MCF 10A (cell line): ENCODE measurements around the gene AR. TPM values are rescaled to one million over a fixed set of nuclear protein-coding genes. Genes with fewer than 3 reads are reported as not detected.

Experiments used
- BruUV-seq: library from RNA; stranded (reverse); fragments of 400-500 nt; replicated peaks from 2 replicates; lab custom pipeline; 2021; lab: Mats Ljungman, UMichigan
- CTCF ChIA-PET: fragments of 300-600 bp; sonication (Branson Sonifier 250); formaldehyde crosslinking; extraction: SDS; loops from one replicate; lab custom pipeline; 2021; ENCODE audit warnings: antibody characterized with exemption, inconsistent platforms; lab: Yijun Ruan, JAX
- POLR2A ChIA-PET: fragments of 300-600, 350-650 bp; sonication (Branson Sonifier 250); formaldehyde crosslinking; extraction: SDS; loops from one replicate; lab custom pipeline; 2020; ENCODE audit warnings: antibody characterized with exemption, inconsistent platforms; lab: Yijun Ruan, JAX
- DNase-seq: peaks from one replicate; pipeline ENCODE4 v3.0.0-alpha.2; 2018; ENCODE audit not compliant: unreplicated experiment
- H3K27ac Mint-ChIP-seq: one replicate; pipeline ENCODE4 v1.8.0; 2022; ENCODE audit warnings: mild to moderate bottlenecking, low read depth, mixed read lengths; ENCODE audit not compliant: unreplicated experiment
- H3K27me3 Mint-ChIP-seq: one replicate; pipeline ENCODE4 v1.8.0; 2022; ENCODE audit warnings: mixed read lengths; ENCODE audit not compliant: insufficient read depth, unreplicated experiment
- H3K36me3 Mint-ChIP-seq: one replicate; pipeline ENCODE4 v1.8.0; 2022; ENCODE audit warnings: mild to moderate bottlenecking, moderate library complexity, mixed read lengths; ENCODE audit not compliant: insufficient read depth, unreplicated experiment
- H3K4me1 Mint-ChIP-seq: one replicate; pipeline ENCODE4 v1.8.0; 2022; ENCODE audit warnings: mixed read lengths; ENCODE audit not compliant: insufficient read depth, unreplicated experiment
- H3K4me3 Mint-ChIP-seq: one replicate; pipeline ENCODE4 v1.8.0; 2022; ENCODE audit warnings: mild to moderate bottlenecking, moderate library complexity, mixed read lengths; ENCODE audit not compliant: unreplicated experiment
- H3K9me3 Mint-ChIP-seq: one replicate; pipeline ENCODE4 v1.8.0; 2022; ENCODE audit warnings: mixed read lengths; ENCODE audit not compliant: unreplicated experiment
- CTCF ChIP-seq: fragments of 200-600 bp; IDR thresholded peaks from one replicate; pipeline ENCODE4 v1.8.0; 2022; ENCODE audit warnings: antibody characterized with exemption, mild to moderate bottlenecking; ENCODE audit not compliant: unreplicated experiment
- intact Hi-C: fragments of 100-400 bp; cut with micrococcal nuclease; formaldehyde crosslinking; loops from 2 replicates; pipeline ENCODE4 v1.14.1; 2022
- total RNA-seq: library from RNA; stranded (reverse); gene quantifications from 2 replicates; pipeline ENCODE4 v1.2.3, GENCODE V29; 2022

Gene AR
- total RNA-seq, 1 experiment from 2014 or later: not detected

- no peaks in the 10 kb centered on the region for H3K4me1 Mint-ChIP-seq
- POLR2A ChIA-PET: no interaction called here
- CTCF ChIA-PET: interaction anchor here (0.6 kb wide), 1 partner anchor 78 kb away, joined by 3 read pairs; no protein-coding TSS in a partner anchor
- H3K36me3 Mint-ChIP-seq: peaks cover 7% of the 10 kb centered on the region
- BruUV-seq: no TSS peak
- intact Hi-C loops: no loop called here
- no peak for TF ChIP-seq CTCF
- H3K27ac Mint-ChIP-seq: no peak overlapping the region
- DNase-seq: no peak
- no peaks in the 10 kb centered on the region for H3K27me3 Mint-ChIP-seq
- H3K9me3 Mint-ChIP-seq: peaks cover 14% of the 10 kb centered on the region
- no peak overlapping the region for H3K4me3 Mint-ChIP-seq
These were observed 18.7 kb upstream of the AR start for GRCh38 chrX:67524950-67525691.

- peaks cover 15% of the 10 kb centered on the region for H3K9me3 Mint-ChIP-seq
- BruUV-seq: no TSS peak
- H3K4me3 Mint-ChIP-seq: no peak overlapping the region
- no peaks in the 10 kb centered on the region for H3K36me3 Mint-ChIP-seq
- no peak overlapping the region for H3K27ac Mint-ChIP-seq
- ChIA-PET POLR2A (no interaction called here), CTCF (no interaction called here)
- no peaks in the 10 kb centered on the region for H3K4me1 Mint-ChIP-seq
- no peak for TF ChIP-seq CTCF
- intact Hi-C loops: no loop called here
- no peaks in the 10 kb centered on the region for H3K27me3 Mint-ChIP-seq
- no peak for DNase-seq
These were observed 7.3 kb upstream of the AR start for GRCh38 chrX:67536564-67536963.

GRCh38 chrX:67538383-67538782, 5.4 kb upstream of the AR start:
- intact Hi-C loops: no loop called here
- H3K4me1 Mint-ChIP-seq: no peaks in the 10 kb centered on the region
- H3K9me3 Mint-ChIP-seq: peaks cover 9% of the 10 kb centered on the region
- DNase-seq: no peak
- no peak for TF ChIP-seq CTCF
- no peaks in the 10 kb centered on the region for H3K36me3 Mint-ChIP-seq
- no peak overlapping the region for H3K4me3 Mint-ChIP-seq
- ChIA-PET CTCF (no interaction called here), POLR2A (no interaction called here)
- H3K27ac Mint-ChIP-seq: no peak overlapping the region
- no TSS peak for BruUV-seq
- no peaks in the 10 kb centered on the region for H3K27me3 Mint-ChIP-seq

- POLR2A ChIA-PET: no interaction called here
- no peaks in the 10 kb centered on the region for H3K4me1 Mint-ChIP-seq
- no TSS peak for BruUV-seq
- TF ChIP-seq CTCF: no peak
- DNase-seq: no peak
- H3K36me3 Mint-ChIP-seq: no peaks in the 10 kb centered on the region
- CTCF ChIA-PET: interaction anchor here (0.6 to 1.3 kb wide), 3 partner anchors 14 to 655 kb away, joined by 3 read pairs; no protein-coding TSS in a partner anchor
- H3K9me3 Mint-ChIP-seq: peaks cover 6% of the 10 kb centered on the region
- intact Hi-C loops: no loop called here
- peaks cover 11% of the 10 kb centered on the region for H3K27me3 Mint-ChIP-seq
- peak overlapping the region; percentile 60 for H3K4me3 Mint-ChIP-seq
- no peak overlapping the region for H3K27ac Mint-ChIP-seq
These were observed 637 bp downstream of the AR start for GRCh38 chrX:67544281-67545035.
